Loucy (cell line): ENCODE data around the gene DIRAS1.

Experiments used
- H2AFZ ChIP-seq: fragments of 200-600 bp; sonication (generic); 2 replicates; pipeline ENCODE4 v1.6.0; 2016; ENCODE audit warnings: antibody characterized with exemption, mild to moderate bottlenecking, low read length, moderate library complexity
- H3F3A ChIP-seq: fragments of 200-600 bp; 2 replicates; pipeline ENCODE4 v1.6.0; 2016; ENCODE audit warnings: antibody characterized with exemption, low read depth, mild to moderate bottlenecking
- H3K27me3 ChIP-seq: fragments of 200-600 bp; sonication (generic); 2 replicates; pipeline ENCODE4 v1.6.1; 2014; ENCODE audit warnings: low read length, mild to moderate bottlenecking; ENCODE audit not compliant: insufficient read depth, poor library complexity, severe bottlenecking
- H3K36me3 ChIP-seq: fragments of 200-600 bp; sonication (generic); 2 replicates; pipeline ENCODE4 v1.6.1; 2016; ENCODE audit warnings: low read length; ENCODE audit not compliant: insufficient read depth
- H3K4me1 ChIP-seq: fragments of 200-600 bp; sonication (generic); 2 replicates; pipeline ENCODE4 v1.5.1; 2014; ENCODE audit warnings: low read length, mild to moderate bottlenecking; ENCODE audit not compliant: insufficient read depth, poor library complexity, severe bottlenecking
- H3K4me2 ChIP-seq: fragments of 200-600 bp; sonication (generic); 2 replicates; pipeline ENCODE4 v1.6.0; 2014; ENCODE audit warnings: antibody characterized with exemption, low read length, low read depth, mild to moderate bottlenecking; ENCODE audit not compliant: poor library complexity, severe bottlenecking
- H3K4me3 ChIP-seq: fragments of 200-600 bp; sonication (generic); 2 replicates; pipeline ENCODE4 v1.5.1; 2014; ENCODE audit warnings: low read length, mild to moderate bottlenecking, mixed read lengths; ENCODE audit not compliant: poor library complexity, severe bottlenecking
- H3K79me2 ChIP-seq: fragments of 200-600 bp; sonication (generic); 2 replicates; pipeline ENCODE4 v1.6.1; 2014; ENCODE audit warnings: low read length; ENCODE audit not compliant: insufficient read depth
- H3K9ac ChIP-seq: fragments of 200-600 bp; sonication (generic); 2 replicates; pipeline ENCODE4 v1.6.0; 2014; ENCODE audit warnings: mild to moderate bottlenecking, low read depth, low read length, moderate library complexity; ENCODE audit not compliant: poor library complexity, severe bottlenecking
- H3K9me2 ChIP-seq: fragments of 200-600 bp; sonication (generic); replicated peaks from 2 replicates; pipeline ENCODE4 v1.6.1; 2016; ENCODE audit warnings: low read depth, low read length, mixed read lengths
- H3K9me3 ChIP-seq: fragments of 200-600 bp; sonication (generic); 2 replicates; pipeline ENCODE4 v1.6.1; 2014; ENCODE audit warnings: mild to moderate bottlenecking, antibody characterized with exemption, low read length, low read depth; ENCODE audit not compliant: insufficient read depth
- H4K20me1 ChIP-seq: fragments of 200-600 bp; sonication (generic); 2 replicates; pipeline ENCODE4 v1.6.0; 2014; ENCODE audit warnings: antibody characterized with exemption, low read length, mild to moderate bottlenecking; ENCODE audit not compliant: insufficient read depth, poor library complexity, severe bottlenecking
- CTCF ChIP-seq: fragments of 200-600 bp; sonication (generic); conservative IDR thresholded peaks from 2 replicates; pipeline ENCODE4 v1.5.1; 2014; ENCODE audit warnings: mild to moderate bottlenecking, antibody characterized with exemption, low read length
- EZH2phosphoT487 ChIP-seq: fragments of 200-600 bp; IDR thresholded peaks from 2 replicates; pipeline ENCODE4 v1.6.1; 2018; ENCODE audit warnings: antibody characterized with exemption, mild to moderate bottlenecking, moderate library complexity, borderline replicate concordance

The DIRAS1 gene

GRCh38 chr19:2762783-2763496 lies 41.8 kb upstream of the DIRAS1 start:
- Histone ChIP-seq H3K27me3 (no peaks in the 10 kb centered on the region), H3K9me3 (no peaks in the 10 kb centered on the region), H3K36me3 (peaks cover 72% of the 10 kb centered on the region), H3F3A (no peaks in the 10 kb centered on the region), H3K9me2 (no peaks in the 10 kb centered on the region), H2AFZ (no peak overlapping the region), H3K4me1 (no peaks in the 10 kb centered on the region), H4K20me1 (peaks cover 3% of the 10 kb centered on the region), H3K4me2 (no peak overlapping the region), H3K4me3 (no peak overlapping the region), H3K79me2 (peaks cover 2% of the 10 kb centered on the region; the same call in 1 of the 2 replicates), H3K9ac (no peak overlapping the region)
- no peak for TF ChIP-seq CTCF
- TF ChIP-seq EZH2phosphoT487: no peak

DNA sequence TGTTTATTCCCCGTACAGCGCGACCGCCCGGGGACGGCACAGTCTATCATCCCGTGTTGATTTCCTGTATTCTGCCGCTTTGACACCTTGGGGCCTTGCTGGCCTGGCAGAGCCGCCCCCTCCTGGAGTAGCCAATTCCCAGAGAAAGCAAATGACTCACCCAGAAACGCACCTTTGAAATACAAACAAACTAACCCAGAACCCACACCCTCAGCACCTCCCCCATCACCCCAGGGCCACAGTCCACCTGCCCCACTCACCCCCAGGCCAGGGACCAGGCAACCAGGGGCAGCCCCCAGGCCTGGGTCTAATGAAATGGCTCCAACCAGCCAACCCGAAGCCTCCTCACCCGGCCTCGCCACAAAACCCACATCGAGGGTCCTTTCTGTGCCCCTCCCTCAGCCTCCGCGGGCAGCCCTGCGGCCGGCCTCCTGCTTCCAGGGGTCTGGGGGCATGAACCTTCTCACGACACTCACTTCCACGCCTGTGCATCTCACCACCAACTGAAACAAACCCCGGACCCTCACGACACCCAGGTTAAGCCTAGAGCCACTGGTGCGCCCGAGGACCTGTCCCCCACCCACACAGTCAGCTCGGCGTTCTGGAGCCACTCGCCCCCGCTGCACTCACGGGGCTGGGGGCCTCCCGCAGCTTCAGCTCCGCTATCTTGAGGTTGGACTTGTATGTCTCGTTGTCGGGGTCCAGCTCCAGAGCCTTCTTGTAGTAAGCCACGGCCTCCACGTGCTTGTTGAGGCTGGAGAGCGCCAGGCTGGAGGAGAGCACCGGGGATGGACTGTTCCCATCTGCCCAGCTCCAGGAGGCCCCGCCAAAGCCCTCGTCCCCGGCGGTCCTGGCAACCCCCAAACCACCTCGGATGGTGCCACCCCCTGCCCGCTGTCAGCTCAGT lies 41.0 kb upstream of the DIRAS1 start:
- H3K9ac ChIP-seq: no peak overlapping the region

DNA sequence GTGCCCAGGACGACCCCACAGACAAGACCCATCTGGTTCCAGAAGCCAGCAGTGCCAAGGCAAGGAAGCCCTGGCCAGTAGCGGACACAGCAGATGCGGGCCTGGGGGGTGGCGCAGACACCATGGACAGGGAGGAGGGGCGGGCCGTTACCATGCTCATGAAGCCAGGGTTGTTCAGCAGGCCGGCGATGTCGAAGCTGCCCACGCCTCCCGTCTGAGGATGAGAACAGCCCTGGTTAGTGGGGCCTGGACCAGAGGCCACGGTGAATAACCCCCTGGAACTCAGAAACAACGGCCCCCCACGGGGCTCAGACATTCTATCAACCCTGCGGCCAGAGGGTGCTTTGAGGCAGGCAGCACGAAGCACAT lies 40.1 kb upstream of the DIRAS1 start:
- no peaks in the 10 kb centered on the region for H3K79me2 ChIP-seq
- no peak overlapping the region for H3K4me2 ChIP-seq
- H2AFZ ChIP-seq: no peak overlapping the region
- H3K36me3 ChIP-seq: peaks cover 58% of the 10 kb centered on the region
- TF ChIP-seq CTCF (no peak), EZH2phosphoT487 (no peak)
- H3K9me3 ChIP-seq: no peaks in the 10 kb centered on the region
- H3K27me3 ChIP-seq: no peaks in the 10 kb centered on the region
- no peak overlapping the region for H3K4me3 ChIP-seq
- no peaks in the 10 kb centered on the region for H3K9me2 ChIP-seq
- no peaks in the 10 kb centered on the region for H3F3A ChIP-seq
- H4K20me1 ChIP-seq: peaks cover 3% of the 10 kb centered on the region
- no peak overlapping the region for H3K9ac ChIP-seq
- H3K4me1 ChIP-seq: no peaks in the 10 kb centered on the region

More for the DNA sequence above, 41.0 kb upstream of the DIRAS1 start:
- Histone ChIP-seq H3K36me3 (peaks cover 64% of the 10 kb centered on the region), H3K4me2 (no peak overlapping the region), H3K9me2 (no peaks in the 10 kb centered on the region), H3K4me1 (no peaks in the 10 kb centered on the region), H4K20me1 (peaks cover 3% of the 10 kb centered on the region), H3F3A (no peaks in the 10 kb centered on the region), H3K4me3 (no peak overlapping the region), H2AFZ (no peak overlapping the region), H3K27me3 (no peaks in the 10 kb centered on the region), H3K9me3 (no peaks in the 10 kb centered on the region), H3K79me2 (no peaks in the 10 kb centered on the region)
- TF ChIP-seq EZH2phosphoT487 (no peak), CTCF (no peak)
